GM23338 (cell line): ENCODE measurements around the gene MAFB.

Experiments used
- NANOG ChIP-seq: IDR thresholded peaks from 2 replicates; pipeline ENCODE4 v1.6.1; 2016; ENCODE audit warnings: antibody characterized with exemption, borderline replicate concordance
- POLR2AphosphoS5 ChIP-seq: IDR thresholded peaks from 2 replicates; pipeline ENCODE4 v1.6.1; 2016; ENCODE audit warnings: antibody characterized with exemption, low read depth
- TF ChIP-seq, protein P1 (sequence below), 2 experiments: fragments of 200-600 bp in 1 of 2; sonication (generic) in 1 of 2; conservative IDR thresholded peaks; 2 replicates each; pipeline versions ENCODE4 v1.5.1 to v1.6.1; 2016 to 2017; ENCODE audit warnings: antibody characterized with exemption in 2 of 2, low read depth in 2 of 2, mild to moderate bottlenecking in 2 of 2, moderate library complexity in 1 of 2

DNA sequence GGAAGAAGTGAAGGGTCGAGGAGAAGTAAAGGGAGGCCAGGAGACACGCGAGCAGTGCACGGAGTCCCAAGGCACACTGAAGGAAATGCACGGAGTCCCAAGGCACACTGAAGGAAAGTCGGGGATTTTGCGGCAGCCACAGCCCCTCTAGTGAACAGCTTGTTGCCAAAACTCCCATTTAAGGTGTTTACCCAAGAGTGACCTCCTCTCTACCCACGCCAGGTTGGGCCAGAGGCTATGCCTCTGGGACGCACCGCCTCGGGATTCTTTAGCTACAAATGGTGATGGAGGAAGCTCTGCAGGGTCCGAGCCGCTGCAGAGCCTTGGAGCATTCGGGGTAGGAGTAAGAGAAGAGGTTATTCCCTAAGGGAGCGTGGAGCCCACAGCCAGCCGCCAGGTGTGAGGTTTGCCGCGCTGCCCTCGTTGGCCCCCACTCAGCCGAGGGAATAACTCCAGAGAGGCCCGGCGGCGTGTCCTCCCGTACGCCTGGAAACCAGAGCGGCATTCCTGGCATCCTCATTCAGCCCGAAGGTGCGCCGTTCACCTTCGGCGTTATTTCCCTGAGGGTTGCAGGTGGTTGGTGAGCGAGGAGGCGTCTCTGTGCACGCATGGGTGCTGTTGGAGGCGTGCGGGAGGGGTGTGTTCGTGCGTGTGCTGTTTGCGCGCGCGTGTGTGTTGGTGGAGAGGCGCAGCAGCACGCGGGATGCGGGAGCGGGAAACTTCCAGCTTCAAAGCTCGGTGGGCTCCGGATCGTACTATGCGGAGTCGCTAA lies 3.4 kb upstream of the MAFB start:
- TF ChIP-seq POLR2AphosphoS5 (no peak), NANOG (no peak)
- TF ChIP-seq, protein P1, sequence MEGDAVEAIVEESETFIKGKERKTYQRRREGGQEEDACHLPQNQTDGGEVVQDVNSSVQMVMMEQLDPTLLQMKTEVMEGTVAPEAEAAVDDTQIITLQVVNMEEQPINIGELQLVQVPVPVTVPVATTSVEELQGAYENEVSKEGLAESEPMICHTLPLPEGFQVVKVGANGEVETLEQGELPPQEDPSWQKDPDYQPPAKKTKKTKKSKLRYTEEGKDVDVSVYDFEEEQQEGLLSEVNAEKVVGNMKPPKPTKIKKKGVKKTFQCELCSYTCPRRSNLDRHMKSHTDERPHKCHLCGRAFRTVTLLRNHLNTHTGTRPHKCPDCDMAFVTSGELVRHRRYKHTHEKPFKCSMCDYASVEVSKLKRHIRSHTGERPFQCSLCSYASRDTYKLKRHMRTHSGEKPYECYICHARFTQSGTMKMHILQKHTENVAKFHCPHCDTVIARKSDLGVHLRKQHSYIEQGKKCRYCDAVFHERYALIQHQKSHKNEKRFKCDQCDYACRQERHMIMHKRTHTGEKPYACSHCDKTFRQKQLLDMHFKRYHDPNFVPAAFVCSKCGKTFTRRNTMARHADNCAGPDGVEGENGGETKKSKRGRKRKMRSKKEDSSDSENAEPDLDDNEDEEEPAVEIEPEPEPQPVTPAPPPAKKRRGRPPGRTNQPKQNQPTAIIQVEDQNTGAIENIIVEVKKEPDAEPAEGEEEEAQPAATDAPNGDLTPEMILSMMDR (conservative IDR thresholded peaks at IDR 0.05; ENCODE audit: low read depth in 2 of 2), result no peak
